Measurements from ENCODE around the gene POLDIP3.

The POLDIP3 gene

DNA sequence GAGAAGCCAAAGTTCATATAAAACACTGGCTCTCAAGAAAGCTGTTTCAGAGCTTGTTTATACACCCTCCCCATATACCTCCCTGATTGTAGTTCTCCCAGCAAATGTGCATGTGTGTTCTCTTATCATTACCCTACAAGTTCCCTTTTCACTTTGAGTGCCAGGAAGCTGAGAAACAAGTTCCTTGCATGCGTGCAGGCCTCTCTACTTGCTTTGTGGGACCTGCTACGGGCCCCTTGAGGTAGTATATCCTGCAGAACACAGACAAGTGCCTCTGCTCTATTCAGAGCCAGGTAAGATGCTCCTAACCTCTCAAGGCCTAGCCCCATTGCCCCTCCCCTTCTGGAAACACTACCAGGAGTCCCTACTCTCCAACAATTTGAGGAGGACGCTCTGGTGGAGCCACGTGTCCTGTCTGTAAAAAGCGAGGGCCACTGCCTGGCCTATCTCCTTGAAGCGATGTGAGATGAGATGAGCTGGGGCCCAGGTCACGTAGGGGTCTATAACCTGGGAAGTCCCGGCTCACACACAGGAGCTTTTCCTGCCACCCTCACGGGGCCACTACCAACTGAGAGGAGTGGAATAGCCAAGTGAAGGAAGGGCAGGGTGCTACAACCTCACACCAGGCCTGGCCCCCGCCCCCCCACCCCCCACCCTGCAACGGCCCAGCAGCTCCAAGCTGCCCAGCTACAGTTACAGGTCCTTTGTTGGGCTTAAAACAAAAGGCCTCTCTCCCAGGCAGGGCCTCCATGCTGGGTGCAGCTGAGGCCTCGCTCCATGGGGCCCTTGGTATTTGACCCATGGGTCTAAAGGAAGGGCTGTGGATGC, 28.3 kb upstream of the POLDIP3 start:
- no peaks in the 10 kb centered on the region for H3K9me2 ChIP-seq (replicated peaks; ENCODE audit: insufficient read depth, low read length)
- no peaks in the 10 kb centered on the region for H3K9me3 ChIP-seq (ENCODE audit: insufficient read depth, low read length)

DNA sequence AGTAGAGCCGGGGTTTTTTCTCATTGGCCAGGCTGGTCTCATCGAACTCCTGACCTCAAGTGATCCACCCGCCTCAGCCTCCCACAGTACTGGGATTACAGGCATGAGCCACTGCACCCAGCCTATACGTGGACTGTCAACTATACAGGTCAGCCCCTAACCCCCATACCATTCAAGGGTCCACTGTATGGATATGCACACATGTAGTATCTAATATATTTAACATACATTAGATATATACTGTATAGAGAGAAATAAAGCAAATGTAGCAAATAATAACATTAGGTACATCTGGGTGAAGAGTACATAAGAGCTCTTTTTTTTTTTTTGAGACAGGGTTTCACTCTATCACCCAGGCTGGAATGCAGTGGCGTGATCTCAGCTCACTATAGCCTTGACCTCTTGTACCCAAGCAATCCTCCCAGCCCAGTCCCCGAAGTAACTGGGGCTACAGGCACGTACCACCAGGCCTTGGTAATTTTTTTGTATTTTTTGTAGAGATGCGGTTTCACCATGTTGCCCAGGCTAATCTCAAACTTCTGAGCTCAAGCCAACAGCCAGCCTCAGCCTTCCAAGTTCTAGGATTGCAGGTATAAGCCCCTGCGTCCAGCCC, 27.2 kb upstream of the POLDIP3 start:
- no peak overlapping the region for H2AFZ ChIP-seq (ENCODE audit: low read depth, low read length, severe bottlenecking)
- no peaks in the 10 kb centered on the region for H4K20me1 ChIP-seq (ENCODE audit: low read depth, low read length)
- H3K27ac ChIP-seq (ENCODE audit: low read depth, low read length), result no peak overlapping the region
- H3K36me3 ChIP-seq (ENCODE audit: low read length), result no peaks in the 10 kb centered on the region
- TF ChIP-seq, protein P1, sequence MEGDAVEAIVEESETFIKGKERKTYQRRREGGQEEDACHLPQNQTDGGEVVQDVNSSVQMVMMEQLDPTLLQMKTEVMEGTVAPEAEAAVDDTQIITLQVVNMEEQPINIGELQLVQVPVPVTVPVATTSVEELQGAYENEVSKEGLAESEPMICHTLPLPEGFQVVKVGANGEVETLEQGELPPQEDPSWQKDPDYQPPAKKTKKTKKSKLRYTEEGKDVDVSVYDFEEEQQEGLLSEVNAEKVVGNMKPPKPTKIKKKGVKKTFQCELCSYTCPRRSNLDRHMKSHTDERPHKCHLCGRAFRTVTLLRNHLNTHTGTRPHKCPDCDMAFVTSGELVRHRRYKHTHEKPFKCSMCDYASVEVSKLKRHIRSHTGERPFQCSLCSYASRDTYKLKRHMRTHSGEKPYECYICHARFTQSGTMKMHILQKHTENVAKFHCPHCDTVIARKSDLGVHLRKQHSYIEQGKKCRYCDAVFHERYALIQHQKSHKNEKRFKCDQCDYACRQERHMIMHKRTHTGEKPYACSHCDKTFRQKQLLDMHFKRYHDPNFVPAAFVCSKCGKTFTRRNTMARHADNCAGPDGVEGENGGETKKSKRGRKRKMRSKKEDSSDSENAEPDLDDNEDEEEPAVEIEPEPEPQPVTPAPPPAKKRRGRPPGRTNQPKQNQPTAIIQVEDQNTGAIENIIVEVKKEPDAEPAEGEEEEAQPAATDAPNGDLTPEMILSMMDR (IDR thresholded peaks at IDR 0.05; ENCODE audit: insufficient read depth, low read length, poor library complexity, severe bottlenecking), result no peak
- TF ChIP-seq EZH2phosphoT487 (conservative IDR thresholded peaks at IDR 0.05; ENCODE audit: low read length), result no peak
- no peak overlapping the region for H3K4me3 ChIP-seq (ENCODE audit: insufficient read depth, low read length, poor library complexity, severe bottlenecking)
- no peaks in the 10 kb centered on the region for H3K79me2 ChIP-seq (ENCODE audit: insufficient read depth, low read length)
- no peaks in the 10 kb centered on the region for H3F3A ChIP-seq (ENCODE audit: insufficient read depth)
- no peak overlapping the region for H3K9ac ChIP-seq (ENCODE audit: low read length)
- no peaks in the 10 kb centered on the region for H3K27me3 ChIP-seq (ENCODE audit: low read length)
- no peaks in the 10 kb centered on the region for H3K9me3 ChIP-seq (ENCODE audit: insufficient read depth, low read length)
- H3K9me2 ChIP-seq (replicated peaks; ENCODE audit: insufficient read depth, low read length), result no peaks in the 10 kb centered on the region
- no peak overlapping the region for H3K4me2 ChIP-seq (ENCODE audit: low read depth, low read length, poor library complexity, severe bottlenecking)

More for the DNA sequence above, 28.3 kb upstream of the POLDIP3 start:
- Histone ChIP-seq H3K27ac (ENCODE audit: low read depth, low read length) (no peak overlapping the region), H4K20me1 (ENCODE audit: low read depth, low read length) (no peaks in the 10 kb centered on the region), H3F3A (ENCODE audit: insufficient read depth) (no peaks in the 10 kb centered on the region), H3K79me2 (ENCODE audit: insufficient read depth, low read length) (no peaks in the 10 kb centered on the region), H2AFZ (ENCODE audit: low read depth, low read length, severe bottlenecking) (no peak overlapping the region), H3K4me2 (ENCODE audit: low read depth, low read length, poor library complexity, severe bottlenecking) (no peak overlapping the region), H3K4me3 (ENCODE audit: insufficient read depth, low read length, poor library complexity, severe bottlenecking) (no peak overlapping the region), H3K27me3 (ENCODE audit: low read length) (no peaks in the 10 kb centered on the region), H3K36me3 (ENCODE audit: low read length) (no peaks in the 10 kb centered on the region), H3K9ac (ENCODE audit: low read length) (no peak overlapping the region)
- no peak for TF ChIP-seq EZH2phosphoT487 (conservative IDR thresholded peaks at IDR 0.05; ENCODE audit: low read length)
- TF ChIP-seq, protein P1 (IDR thresholded peaks at IDR 0.05; ENCODE audit: insufficient read depth, low read length, poor library complexity, severe bottlenecking), result no peak

DNA sequence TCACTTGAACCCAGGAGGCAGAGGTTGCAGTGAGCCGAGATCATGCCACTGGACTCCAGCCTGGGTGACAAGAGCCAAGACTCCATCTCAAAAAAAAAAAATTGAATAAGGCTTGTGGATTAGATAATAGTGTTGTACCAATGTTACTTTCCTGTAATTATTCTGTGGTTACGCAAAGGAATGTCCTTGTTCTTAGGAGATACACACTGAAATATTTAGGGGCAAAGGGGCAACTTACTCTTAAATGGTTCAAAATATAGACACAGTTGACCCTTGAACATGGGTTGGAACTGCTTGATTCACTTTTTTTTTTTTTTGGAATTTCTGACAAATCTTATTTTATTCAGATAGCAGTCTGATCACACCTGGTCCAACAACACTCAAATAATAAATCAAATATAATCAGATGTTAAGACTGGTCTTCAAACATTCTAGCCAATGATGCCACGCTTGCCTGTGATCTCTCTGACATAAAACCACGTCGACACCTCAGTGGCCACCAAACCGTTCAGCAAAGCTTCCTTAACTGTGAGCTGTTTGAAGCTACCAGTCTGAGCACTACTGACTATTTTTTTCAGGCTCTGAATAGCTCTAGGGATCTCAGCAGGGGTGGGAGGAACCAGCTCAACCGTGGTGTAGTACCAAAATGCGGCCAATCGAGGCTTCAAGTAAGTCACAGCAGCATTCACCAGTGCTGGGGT, 25.0 kb upstream of the POLDIP3 start:
- H3K27ac ChIP-seq (ENCODE audit: low read depth, low read length), result no peak overlapping the region
- H3K4me3 ChIP-seq (ENCODE audit: insufficient read depth, low read length, poor library complexity, severe bottlenecking), result no peak overlapping the region
- H3F3A ChIP-seq (ENCODE audit: insufficient read depth), result no peaks in the 10 kb centered on the region
- no peaks in the 10 kb centered on the region for H3K9me2 ChIP-seq (replicated peaks; ENCODE audit: insufficient read depth, low read length)
- H3K27me3 ChIP-seq (ENCODE audit: low read length), result no peaks in the 10 kb centered on the region
- no peak overlapping the region for H3K4me2 ChIP-seq (ENCODE audit: low read depth, low read length, poor library complexity, severe bottlenecking)
- H3K79me2 ChIP-seq (ENCODE audit: insufficient read depth, low read length), result no peaks in the 10 kb centered on the region
- H3K9ac ChIP-seq (ENCODE audit: low read length), result no peak overlapping the region
- no peaks in the 10 kb centered on the region for H3K9me3 ChIP-seq (ENCODE audit: insufficient read depth, low read length)
- TF ChIP-seq EZH2phosphoT487 (conservative IDR thresholded peaks at IDR 0.05; ENCODE audit: low read length), result no peak
- TF ChIP-seq, protein P1 (IDR thresholded peaks at IDR 0.05; ENCODE audit: insufficient read depth, low read length, poor library complexity, severe bottlenecking), result no peak
- no peaks in the 10 kb centered on the region for H4K20me1 ChIP-seq (ENCODE audit: low read depth, low read length)
- no peak overlapping the region for H2AFZ ChIP-seq (ENCODE audit: low read depth, low read length, severe bottlenecking)
- H3K36me3 ChIP-seq (ENCODE audit: low read length), result no peaks in the 10 kb centered on the region

Measured in SU-DHL-6 (cell line).